Stimulated activated CD4-positive, alpha-beta T cell treated with anti-CD3 and anti-CD28 coated beads, Interleukin-4, amount 100 ng/mL, for 1 hour (primary cell): ENCODE results near the gene ZNF526.
"Not testable (repeated sequence)": the region's sequence is repeated elsewhere in the genome, so short reads cannot be mapped to it uniquely, and the experiment has no call there.

Source experiments
- DNase-seq: peaks from one replicate; pipeline ENCODE4 v3.0.0-alpha.2; 2020

ZNF526 gene

GRCh38 chr19:42266928-42267603 is 47.0 kb downstream of the ZNF526 start:
- not testable (repeated sequence) for DNase-seq

- DNase-seq, result no peak
Measured at GRCh38 chr19:42267644-42268141, 47.6 kb downstream of the ZNF526 start.

- peak; percentile 96 for DNase-seq
Measured at GRCh38 chr19:42268142-42268703, 48.1 kb downstream of the ZNF526 start.

- peak; percentile 99 for DNase-seq
Measured at GRCh38 chr19:42268704-42269477, 48.8 kb downstream of the ZNF526 start, which contains the start of gene CIC. Gene CIC, plus strand, starts transcription at chr19:42269252. Its CDS starts 2,532 bp downstream, at chr19:42271784.

GRCh38 chr19:42269478-42270345 is 49.6 kb downstream of the ZNF526 start:
- peak; percentile 7 for DNase-seq

GRCh38 chr19:42270346-42271044 is 50.4 kb downstream of the ZNF526 start:
- DNase-seq, result peak; percentile 64

- no peak for DNase-seq
Measured at GRCh38 chr19:42271045-42271419, 50.9 kb downstream of the ZNF526 start.

- DNase-seq, result no peak
Measured at GRCh38 chr19:42271861-42272534, 51.9 kb downstream of the ZNF526 start.

GRCh38 chr19:42272535-42272897 is 52.4 kb downstream of the ZNF526 start:
- no peak for DNase-seq

- no peak for DNase-seq
Measured at GRCh38 chr19:42272989-42273406, 52.9 kb downstream of the ZNF526 start.

- DNase-seq, result no peak
Measured at GRCh38 chr19:42273407-42274064, 53.4 kb downstream of the ZNF526 start.

GRCh38 chr19:42274065-42274682 is 54.1 kb downstream of the ZNF526 start:
- no peak for DNase-seq

GRCh38 chr19:42275103-42275502 is 55.0 kb downstream of the ZNF526 start:
- DNase-seq, result no peak

GRCh38 chr19:42275517-42275916 is 55.4 kb downstream of the ZNF526 start:
- no peak for DNase-seq

- DNase-seq, result no peak
Measured at GRCh38 chr19:42276284-42276683, 56.2 kb downstream of the ZNF526 start.

GRCh38 chr19:42276821-42277220 is 56.7 kb downstream of the ZNF526 start:
- DNase-seq, result no peak
